NCI-H748 (cell line): ENCODE measurements around the gene MAP4K1.

Experiments used
- DNase-seq: peaks from one replicate; lab custom pipeline; 2025; ENCODE audit not compliant: unreplicated experiment; lab: John Stamatoyannopoulos, UW

Gene MAP4K1

DNA sequence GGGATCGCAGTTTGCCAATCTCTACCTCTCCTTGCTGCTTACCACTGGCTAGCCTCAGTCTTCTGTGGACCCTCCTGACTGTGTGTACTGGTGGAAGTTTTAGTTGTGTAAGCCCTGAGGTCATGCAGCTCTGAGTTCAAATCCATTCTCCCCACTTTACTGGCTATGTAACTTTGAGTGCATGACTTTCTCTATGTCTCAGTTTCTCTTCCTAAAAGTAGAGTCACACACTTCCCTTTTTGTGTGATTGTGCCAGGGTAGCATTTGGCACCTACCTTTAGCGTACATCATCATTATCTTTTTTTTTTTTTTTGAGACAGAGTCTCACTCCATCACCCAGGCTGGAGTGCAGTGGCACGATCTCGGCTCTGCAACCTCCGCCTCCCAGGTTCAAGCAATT lies 70.3 kb downstream of the MAP4K1 start:
- DNase-seq: no peak

DNA sequence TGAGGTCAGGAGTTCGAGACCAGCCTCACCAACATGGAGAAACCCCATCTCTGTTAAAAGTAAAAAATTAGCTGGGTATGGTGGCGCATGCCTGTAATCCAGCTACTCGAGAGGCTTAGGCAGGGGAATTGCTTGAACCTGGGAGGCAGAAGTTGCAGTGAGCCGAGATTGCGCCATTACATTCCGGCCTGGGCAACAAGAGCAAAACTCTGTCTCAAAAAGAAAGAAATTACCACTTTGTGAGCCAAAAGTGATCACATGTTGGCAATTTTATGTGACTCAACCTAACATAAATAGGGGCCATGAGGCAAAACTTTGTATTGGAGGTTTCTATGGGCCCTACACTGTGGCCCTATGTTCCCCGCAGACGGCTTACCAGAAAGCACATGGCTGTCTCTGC lies 72.2 kb downstream of the MAP4K1 start:
- no peak for DNase-seq

DNA sequence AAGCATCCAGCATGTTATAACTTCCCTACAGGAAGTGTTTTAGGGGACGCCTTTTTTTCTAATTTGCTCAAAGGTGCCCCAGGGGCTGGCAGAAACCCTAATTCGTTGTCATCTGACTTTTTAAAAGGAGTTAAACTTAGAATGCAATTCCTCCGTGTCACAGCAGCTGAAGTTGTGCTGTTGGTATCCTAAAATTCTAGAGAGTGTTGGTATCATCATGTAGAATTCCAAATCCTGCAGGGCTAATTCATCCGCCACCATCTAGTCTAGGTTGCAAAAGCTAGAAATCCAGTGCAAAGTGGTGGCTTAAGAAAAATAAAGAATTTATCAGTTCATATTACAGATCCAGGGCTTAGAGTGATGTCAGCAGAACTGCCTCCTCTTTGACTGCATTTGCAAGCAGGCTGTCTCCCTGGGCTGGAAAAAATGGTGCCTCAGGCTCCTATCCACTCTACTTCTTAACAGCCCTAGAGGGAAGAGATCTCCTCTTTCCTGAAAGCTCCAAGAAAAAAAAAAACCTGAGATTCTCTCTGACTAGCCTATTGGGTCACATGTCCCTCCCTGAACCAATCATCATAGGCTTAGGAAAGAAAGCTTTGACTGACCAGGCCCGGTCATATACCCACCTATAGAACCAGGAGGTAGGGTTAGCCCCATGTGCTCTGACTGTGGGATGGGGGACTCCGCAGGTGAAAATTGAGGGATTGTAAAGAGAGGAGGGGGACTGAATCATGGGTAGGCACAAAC lies 73.0 kb downstream of the MAP4K1 start:
- no peak for DNase-seq

- DNase-seq: peak; percentile 86
These were observed 73.8 kb downstream of the MAP4K1 start for GRCh38 chr19:38543807-38544568.

DNA sequence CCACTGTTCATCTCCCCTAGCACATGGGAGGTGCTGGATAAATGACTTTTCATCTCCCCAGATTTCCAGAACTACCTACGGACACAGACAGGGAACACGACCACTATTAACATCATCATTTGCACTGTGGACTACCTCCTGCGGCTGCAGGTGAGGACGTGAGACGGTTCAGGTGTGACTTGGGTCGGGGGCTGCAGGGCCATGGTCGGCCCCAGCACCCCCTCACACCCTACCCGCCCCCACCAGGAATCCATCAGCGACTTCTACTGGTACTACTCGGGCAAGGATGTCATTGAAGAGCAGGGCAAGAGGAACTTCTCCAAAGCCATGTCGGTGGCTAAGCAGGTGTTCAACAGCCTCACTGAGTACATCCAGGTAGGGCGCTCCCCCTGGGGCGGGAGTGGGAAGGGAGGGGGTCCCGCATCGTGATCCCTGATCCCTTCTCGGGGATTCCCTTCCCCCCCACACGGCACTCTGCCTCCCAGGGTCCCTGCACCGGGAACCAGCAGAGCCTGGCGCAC lies 74.4 kb downstream of the MAP4K1 start:
- DNase-seq: peak; percentile 43

- DNase-seq: no peak
These were observed 75.7 kb downstream of the MAP4K1 start for GRCh38 chr19:38542040-38542439.

GRCh38 chr19:38539751-38540150 lies 78.0 kb downstream of the MAP4K1 start:
- no peak for DNase-seq

DNA sequence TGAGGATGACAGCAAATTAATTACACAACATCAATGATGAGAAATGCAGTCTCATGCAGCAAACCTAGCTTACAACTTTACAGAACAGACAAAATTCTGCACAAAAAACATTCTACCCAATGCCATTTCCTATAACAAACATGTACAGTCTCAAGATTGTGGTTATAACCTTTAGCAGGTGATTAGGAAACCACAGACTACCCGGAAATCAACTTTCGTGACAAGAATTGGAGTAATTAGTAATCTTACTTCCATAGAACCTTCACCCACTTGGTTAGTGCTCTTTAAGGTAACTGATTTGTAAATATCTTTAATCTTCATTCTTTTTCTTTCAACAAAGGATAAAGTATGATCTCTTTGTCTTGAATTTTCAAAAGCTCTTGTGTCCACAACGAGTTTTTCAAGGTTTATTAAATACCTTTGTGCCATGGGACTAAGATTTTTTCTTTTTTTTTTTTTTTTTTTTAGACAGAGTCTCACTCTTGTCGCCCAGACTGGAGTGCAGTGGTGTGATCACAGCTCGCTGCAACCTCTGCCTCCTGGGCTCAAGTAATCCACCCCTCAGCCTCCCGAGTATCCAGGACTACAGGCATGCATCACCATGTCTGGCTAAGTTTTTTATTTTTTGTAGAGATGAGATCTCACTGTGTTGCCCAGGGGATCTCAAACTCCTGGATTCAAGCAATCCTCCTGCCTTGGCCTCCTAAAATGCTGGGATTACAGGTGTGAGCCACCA lies 78.8 kb downstream of the MAP4K1 start:
- DNase-seq: no peak

- no peak for DNase-seq
These were observed 79.4 kb downstream of the MAP4K1 start for GRCh38 chr19:38538386-38538785.
